ENCODE measurements around the gene IQSEC1. TPM values are rescaled to one million over a fixed set of nuclear protein-coding genes. Genes with fewer than 3 reads are reported as not detected.

Gene IQSEC1
- total and polyA plus RNA-seq, 9 of the 15 experiments (the other 6 are each of a cell fraction or from before 2014, with no cell fraction given): 0.56 to 39.0 (median 6.8) TPM

DNA sequence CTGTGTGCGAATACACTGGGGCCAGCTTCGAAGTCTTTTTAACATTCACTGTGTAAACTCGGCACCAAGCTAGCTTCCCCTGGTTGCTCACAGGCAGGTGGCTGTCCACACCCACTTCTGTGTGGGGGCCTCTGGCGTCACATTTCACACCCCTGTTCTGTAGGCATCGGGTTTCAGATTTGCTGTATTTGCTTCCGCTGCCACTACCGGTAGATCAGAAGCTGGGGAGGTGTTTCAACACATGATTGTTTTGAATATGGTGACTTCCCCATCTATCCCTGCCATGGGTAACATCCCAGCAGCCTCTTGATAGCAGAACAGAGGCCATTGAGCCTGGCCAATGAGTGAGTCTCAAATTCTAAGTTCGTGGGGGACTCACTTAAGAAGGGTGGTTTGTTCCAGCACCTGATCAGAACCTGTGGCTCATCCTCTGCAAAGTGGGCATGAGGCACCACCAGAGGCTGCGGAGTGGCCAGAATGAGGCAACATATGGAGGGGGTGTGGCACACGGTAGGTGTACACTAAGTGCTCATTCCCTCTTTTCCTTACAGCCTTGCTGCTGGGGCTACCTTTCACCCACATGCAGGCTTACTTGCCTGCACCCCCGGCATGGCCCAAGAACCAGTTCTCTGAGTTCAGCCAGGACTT, 61.5 kb downstream of the IQSEC1 start (continued):
- TF ChIP-seq E2F6 (IDR thresholded peaks at IDR 0.05; ENCODE audit: borderline replicate concordance in 1 of 2, extremely low read depth in 1 of 2, insufficient read depth in 1 of 2, insufficient read length in 1 of 2, low read depth in 1 of 2, low read length in 1 of 2, poor library complexity in 1 of 2, severe bottlenecking in 1 of 2) (peak; percentile 56 to 78), ZBTB49 (CRISPR knock-in tag; IDR thresholded peaks at IDR 0.05; ENCODE audit: borderline replicate concordance) (no peak), JUNB (CRISPR knock-in tag; conservative IDR thresholded peaks at IDR 0.05) (no peak), EZH2 (IDR thresholded peaks at IDR 0.05; ENCODE audit: borderline replicate concordance, low read depth, low read length) (no peak), TCF3 (CRISPR knock-in tag; IDR thresholded peaks at IDR 0.05) (no peak), MBD2 (IDR thresholded peaks at IDR 0.05; ENCODE audit: borderline replicate concordance, low read depth) (no peak), ETV1 (tag; conservative IDR thresholded peaks at IDR 0.05; ENCODE audit: low read depth) (peak; percentile 41; the same call in 1 of the 2 replicates), POLR2A (conservative IDR thresholded peaks at IDR 0.05) (no peak), EGR1 (conservative IDR thresholded peaks at IDR 0.05) (no peak; the same call in 1 of the 2 replicates), ZKSCAN8 (CRISPR knock-in tag; IDR thresholded peaks at IDR 0.05) (no peak), IRF2 (CRISPR knock-in tag; IDR thresholded peaks at IDR 0.05) (no peak), SAP30 (IDR thresholded peaks at IDR 0.05; ENCODE audit: borderline replicate concordance, insufficient read depth, low read depth, low read length, poor library complexity, severe bottlenecking) (no peak), BCL6 (CRISPR knock-in tag; IDR thresholded peaks at IDR 0.05) (no peak), CHD1 (IDR thresholded peaks at IDR 0.05; ENCODE audit: low read length) (no peak), CTCFL (IDR thresholded peaks at IDR 0.05; ENCODE audit: borderline replicate concordance, insufficient read depth, low read depth, low read length, poor library complexity, severe bottlenecking) (no peak), MCM2 (IDR thresholded peaks at IDR 0.05; ENCODE audit: low read depth) (no peak), TBL1XR1 (IDR thresholded peaks at IDR 0.05; ENCODE audit: low read length in 2 of 2) (no peak), RBM17 (IDR thresholded peaks at IDR 0.05; ENCODE audit: borderline replicate concordance, low read depth, low read length) (no peak)
- TF ChIP-seq, protein P1, sequence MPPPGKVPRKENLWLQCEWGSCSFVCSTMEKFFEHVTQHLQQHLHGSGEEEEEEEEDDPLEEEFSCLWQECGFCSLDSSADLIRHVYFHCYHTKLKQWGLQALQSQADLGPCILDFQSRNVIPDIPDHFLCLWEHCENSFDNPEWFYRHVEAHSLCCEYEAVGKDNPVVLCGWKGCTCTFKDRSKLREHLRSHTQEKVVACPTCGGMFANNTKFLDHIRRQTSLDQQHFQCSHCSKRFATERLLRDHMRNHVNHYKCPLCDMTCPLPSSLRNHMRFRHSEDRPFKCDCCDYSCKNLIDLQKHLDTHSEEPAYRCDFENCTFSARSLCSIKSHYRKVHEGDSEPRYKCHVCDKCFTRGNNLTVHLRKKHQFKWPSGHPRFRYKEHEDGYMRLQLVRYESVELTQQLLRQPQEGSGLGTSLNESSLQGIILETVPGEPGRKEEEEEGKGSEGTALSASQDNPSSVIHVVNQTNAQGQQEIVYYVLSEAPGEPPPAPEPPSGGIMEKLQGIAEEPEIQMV (tag; conservative IDR thresholded peaks at IDR 0.05; ENCODE audit: low read depth): 0 out of 2 replicates have a peak, but pooled peaks have one; percentile 29
- TF ChIP-seq, protein P2, sequence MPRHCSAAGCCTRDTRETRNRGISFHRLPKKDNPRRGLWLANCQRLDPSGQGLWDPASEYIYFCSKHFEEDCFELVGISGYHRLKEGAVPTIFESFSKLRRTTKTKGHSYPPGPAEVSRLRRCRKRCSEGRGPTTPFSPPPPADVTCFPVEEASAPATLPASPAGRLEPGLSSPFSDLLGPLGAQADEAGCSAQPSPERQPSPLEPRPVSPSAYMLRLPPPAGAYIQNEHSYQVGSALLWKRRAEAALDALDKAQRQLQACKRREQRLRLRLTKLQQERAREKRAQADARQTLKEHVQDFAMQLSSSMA (CRISPR knock-in tag; IDR thresholded peaks at IDR 0.05): no peak
